GM19452 (cell line): ENCODE data around the gene KLHL29.

Experiments used
- ATAC-seq: cut with Tn5 transposase; IDR thresholded peaks from one replicate; pipeline ENCODE4 v1.9.1; 2021; ENCODE audit not compliant: unreplicated experiment

The KLHL29 gene

DNA sequence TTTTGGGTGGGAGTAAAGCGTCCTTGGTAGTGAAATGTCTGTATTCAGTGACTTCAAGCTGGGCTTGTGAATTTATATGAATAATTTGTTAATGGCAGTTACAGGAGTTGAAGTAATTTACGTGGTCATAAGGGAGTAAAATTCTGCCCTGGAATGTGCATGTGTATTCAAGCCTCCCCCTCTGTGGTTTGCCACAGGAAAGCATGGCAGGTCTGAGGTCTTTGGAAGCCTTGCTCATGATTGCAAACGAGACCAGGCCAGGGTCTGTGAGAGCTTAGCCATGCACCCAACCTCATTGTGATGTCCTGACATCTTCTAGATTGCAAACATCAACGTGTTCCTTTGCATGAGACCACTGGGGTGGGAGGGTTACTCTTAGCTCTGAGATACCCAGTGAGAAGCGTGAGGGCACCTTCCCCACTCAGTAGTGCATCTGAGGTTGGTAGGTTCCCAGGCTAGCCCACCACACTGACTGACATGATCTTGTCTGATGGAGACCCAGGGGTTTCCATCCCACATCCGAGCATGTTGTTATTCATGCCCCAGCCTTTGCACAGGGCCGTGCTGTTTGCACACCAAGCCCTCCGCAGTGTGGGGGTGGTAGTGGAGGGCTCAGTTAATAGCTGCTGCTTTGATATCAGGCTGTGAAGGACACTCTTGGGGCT is 216.5 kb downstream of the KLHL29 start:
- ATAC-seq = no peak

DNA sequence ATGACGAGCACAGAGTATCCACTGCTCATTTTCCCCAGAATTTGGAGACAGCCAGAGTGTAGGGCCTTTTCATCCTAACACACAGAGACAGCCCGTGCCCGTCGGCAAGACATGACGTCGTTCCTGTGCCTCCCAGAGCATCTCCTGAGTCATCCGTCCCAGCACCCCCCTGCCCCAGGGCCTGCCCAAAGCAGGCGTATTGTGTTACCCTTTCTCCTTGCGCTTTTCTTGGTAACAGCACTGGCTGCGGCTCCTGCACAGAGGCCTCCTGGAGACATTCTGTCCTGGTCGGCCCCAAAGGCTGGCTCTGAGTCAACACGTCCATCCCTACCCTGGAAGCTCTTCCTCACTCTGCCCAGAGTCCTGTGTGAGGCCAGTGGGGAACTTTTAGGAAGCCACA is 217.1 kb downstream of the KLHL29 start:
- ATAC-seq = no peak

DNA sequence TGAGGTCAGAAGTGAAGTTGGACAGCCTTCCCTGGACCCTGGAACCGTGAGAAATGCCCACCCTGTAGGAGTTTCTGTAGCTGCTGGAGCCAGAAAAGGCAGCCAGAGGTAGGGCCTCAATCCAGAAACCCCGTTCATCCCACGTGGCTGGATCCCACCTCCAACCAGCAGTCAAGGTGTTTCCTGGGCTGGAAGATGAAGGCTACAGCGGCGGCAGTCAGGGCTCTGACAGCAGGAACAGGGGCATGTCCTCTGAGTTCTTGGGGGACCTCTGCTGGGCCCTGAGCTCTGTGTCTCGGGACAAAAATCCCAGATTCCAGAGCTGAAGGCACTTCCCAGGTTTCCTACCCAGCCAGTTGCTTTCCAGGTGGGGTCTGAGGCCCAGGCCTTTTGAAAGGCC is 218.2 kb downstream of the KLHL29 start:
- ATAC-seq = no peak

DNA sequence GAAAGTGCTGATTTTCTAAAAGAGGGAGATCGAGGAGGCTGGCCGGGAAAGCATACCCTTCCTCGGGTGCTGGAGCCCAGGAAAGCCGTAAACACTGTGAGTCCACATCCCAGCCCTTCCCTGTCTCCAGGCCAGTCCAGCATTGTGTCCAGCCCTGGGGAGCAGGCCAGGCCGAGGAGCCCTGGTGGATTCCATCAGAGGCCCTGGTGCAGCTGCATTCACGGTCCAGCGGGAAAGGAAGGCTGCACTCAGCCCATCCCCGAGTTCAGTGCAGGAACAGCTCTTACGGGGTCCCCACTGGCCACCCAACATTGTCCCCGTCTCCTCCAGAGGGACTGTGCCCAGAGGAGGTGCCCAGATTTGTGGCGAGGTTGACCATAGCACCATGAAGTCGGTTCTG is 218.6 kb downstream of the KLHL29 start:
- ATAC-seq = no peak

DNA sequence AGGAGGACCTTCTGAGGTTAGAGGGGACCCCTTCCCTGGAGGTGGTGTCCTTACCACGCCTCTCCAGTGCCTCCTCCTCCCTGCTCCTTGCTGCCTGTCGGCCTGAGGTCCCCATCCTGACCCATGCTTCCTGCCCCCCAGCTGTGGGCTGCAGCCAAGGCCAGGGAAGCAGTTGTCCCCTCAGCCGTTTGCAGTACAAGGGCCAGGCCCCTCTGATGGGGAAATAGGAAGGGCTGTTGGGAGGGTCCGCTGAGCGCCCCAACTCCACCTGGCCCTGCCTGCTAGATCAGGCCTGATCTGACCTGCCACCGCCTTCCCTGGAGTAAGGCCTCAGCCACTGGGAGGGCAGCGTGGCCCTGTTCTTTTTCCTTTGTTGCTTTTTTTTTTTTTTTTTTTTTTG is 219.8 kb downstream of the KLHL29 start:
- no peak for ATAC-seq

DNA sequence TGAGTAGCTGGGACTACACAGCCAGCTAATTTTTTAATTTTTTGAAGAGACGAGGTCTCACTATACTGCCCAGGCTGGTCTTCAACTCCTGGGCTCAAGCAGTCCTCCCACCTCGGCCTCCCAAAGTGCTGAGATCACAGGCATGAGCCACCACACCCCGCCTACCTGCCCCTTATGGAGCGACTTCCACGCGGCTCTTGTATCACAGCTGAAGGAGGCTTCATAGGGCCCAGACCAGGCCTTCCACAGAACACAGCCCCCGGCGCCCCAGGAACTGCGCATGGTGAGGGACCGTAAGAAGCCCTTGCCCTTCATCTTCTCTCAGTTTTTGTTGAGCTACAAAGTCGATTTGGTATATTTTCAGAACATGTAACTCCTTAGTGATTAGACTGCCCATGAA is 220.3 kb downstream of the KLHL29 start:
- no peak for ATAC-seq

DNA sequence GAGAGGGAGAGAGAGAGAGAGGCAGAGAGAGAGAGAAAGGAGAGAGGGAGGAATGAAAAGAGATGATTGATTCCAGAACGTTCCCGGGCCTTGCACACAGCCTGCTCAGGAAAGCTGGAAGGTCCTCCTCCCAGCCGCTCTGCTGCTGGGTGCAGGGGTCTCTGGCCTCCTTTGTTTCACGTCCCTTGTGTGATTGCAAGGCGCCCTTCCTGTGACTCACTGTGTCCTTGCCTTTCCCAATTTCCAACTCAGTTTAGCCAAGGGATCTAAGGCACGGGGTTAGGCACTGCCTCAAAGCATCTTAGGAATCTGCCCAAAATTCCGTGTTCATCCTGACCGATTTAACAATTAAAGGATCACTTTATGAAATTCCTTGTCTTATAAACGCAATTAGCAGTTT is 221.2 kb downstream of the KLHL29 start:
- ATAC-seq = no peak

DNA sequence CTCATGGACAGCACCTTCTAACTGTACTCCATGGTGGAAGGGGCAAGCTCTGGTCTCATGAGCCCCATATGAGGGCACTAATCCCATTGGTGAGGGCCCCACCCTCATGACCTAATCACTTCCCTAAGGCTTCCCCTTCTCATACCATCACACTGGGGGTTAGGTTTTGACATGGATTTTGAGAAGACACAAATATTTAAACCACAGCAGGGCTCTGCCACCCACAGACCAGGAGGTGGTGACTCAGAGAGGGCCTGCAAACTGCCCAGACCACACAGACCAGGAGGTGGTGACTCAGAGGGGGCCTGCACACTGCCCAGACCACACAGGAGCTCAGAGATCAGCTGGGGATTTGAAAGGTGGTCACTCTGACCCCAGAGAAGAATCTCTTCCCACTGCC is 222.0 kb downstream of the KLHL29 start:
- ATAC-seq = no peak

DNA sequence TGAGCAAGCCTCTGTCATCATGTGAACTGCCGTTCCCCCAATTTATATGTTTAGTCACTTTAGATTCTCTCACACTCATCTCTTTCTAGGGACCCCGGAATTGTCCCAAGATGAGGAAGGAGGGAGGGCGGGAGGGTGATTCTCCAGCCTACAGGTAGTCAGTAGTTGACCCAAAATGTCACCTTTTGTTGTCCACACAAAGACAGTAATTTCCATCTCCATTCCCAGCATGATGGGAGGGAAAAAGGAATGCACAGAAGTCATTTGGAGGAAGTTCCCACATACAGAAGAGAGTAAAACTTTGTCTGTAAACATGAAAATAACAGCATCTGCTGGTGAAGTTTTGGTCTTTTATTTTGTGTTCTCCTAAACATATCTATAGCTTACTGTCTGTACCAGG is 222.9 kb downstream of the KLHL29 start:
- no peak for ATAC-seq

DNA sequence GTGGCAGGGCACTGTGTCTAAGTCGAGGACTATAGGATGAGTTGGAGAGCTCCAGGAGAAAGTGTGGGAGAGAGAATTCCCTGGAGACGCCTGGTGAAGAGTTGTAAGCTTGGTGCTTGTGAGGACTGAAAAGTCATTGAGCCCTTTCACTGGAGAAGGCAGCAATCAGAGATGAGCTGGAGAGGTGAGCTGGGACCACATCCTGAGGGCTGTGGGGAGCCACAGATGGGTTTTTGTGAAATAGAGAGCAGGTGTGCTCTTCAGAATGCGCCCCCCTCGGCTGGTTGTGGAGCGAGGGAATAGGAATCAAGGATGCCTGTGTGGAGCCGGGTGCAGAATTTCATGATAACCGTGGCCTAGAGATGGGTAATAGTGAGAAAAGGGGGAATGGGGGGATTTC is 224.3 kb downstream of the KLHL29 start:
- no peak for ATAC-seq

DNA sequence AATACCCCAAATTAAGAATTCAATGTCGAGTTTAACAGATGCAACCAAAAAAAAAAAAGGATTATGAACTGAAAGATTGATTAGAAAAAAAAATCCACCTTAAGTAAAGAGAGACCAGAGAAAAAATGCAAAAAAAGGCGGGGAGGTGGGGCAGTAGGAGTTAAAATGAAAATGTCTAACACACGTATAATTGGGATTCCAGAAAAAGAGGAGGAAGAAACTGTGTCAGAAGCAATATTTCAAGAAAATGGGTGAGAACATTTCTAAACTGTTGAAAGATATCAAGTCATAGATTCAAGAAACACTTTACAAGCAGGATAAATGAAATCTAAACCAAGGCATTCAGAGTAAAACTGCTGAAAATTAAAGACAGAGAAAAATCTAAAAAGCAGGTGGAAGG is 226.9 kb downstream of the KLHL29 start:
- no peak for ATAC-seq

DNA sequence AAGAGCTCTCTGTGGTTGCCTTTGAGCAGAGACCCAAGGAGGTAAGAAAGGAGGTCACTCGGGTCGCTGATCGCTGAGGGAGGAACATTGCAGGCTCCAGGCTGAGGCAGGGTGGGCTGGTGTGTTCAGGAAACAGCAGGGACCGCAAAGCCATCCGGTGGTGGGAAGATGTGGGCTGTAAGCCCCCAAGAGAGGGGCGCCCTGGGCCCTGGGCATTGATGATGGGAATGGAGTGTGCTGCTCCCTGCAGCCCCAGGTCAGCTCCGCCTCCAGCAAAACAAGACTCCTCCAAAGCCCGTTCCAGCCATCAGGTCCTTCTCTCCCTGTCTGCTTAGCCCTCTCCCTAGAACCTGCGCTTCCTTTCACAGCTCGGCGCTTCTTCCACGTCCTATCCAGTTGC is 229.7 kb downstream of the KLHL29 start:
- no peak for ATAC-seq

DNA sequence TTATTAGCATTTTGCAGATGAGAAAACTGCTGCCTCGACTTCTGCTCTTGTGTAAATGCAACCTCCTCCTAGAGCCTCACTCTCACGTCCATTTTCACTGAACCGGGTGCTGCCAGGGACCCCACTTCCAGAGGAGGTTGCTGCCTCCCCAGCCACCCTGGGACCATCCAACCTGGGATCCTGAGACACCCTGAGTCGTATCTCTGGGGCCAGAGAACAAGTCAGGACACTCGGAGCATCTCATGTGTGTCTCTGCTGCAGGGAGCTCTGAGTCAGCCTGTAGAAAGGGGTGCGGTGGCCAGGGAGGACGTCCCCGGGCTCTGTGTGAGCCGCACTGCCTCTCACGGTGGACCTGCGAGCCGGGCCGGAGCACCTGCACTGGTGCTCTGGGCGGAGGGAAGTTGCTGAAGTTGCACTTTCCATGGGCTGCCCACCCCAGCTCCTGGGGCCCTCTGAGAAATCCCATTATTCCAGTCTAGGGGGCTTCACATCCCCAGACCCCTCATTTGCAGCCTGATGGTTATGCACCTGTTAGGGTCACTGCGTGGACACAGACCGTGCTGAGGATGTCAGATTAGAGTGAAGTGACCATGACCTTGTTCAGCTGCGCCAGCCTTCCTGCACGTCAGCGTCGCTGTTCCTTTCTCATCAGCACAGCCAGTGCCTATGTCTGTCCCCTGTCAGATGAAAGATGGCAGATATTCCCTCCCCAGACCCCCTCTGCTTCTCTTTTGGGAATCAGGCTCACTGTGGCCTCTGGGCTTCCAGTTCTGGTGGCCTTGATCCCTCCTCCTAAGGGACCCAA is 230.4 kb downstream of the KLHL29 start:
- no peak for ATAC-seq

DNA sequence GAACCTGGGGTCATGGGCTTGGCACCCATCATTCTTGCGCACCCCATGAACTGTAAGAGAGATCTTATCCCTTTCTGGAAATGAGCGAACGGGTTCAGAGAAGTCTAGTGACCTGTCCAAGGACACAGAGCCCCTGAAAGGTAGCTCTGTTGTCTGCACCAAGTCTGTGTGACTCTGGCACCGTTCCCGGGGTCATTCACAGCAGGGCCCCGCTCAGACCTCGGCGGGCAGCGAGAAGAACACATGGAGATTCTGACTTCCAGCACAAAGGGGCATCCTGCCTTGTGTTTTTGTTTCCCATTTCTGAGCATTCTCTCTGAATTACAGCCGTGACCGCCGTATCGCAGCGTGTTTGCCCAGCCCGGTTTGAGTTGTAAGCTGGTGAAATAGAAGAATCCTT is 231.7 kb downstream of the KLHL29 start:
- no peak for ATAC-seq

DNA sequence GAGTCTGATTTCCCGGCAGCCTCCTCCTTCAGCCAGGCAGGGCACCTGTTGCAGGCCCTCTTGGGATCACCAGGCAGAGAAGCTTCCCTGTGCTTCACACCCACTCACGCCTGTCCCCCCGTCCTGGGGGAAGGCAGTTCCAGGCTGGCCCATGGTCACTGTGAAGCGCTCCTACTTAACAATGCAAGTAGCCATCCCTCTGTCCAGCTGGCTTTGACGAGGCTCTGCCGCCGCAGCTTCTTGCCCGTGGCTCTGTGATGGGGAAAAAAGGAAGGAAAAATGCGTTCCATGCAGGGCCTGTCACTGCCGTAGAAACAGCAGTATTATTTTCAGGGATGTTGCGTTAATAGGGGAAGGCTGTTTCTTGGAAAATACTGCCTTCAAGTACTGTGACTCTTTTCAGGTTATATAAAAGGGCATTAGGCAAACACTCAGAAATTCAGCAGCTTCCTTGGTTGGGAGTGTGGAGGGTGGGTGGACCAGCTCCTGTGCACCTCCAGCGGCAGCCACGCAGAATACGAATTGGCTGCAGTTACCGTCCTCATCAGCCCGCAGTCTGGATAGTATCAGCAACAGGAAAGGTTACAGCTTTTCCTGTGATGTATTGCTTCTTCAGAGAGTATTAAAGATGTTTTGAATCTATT is 232.3 kb downstream of the KLHL29 start:
- no peak for ATAC-seq

DNA sequence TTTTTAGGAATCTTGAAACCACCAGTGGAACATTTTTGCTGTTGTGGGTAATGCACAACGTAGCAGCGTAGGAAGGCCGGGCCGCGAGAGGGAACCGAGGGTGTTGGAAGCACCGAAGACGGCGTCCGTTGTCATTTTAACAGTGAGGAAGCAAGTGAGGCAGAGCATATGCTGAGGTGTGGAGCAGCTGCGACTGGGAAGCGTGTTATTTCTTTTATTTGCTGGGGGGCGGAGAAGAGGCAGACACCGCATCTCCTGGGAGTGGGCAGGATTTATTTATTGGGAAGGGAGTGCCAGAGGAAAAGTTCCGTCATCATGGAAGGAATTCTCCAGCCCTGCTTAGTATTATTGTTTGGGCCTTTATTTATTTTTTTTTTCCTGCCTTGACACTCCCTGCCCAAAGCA is 232.8 kb downstream of the KLHL29 start:
- no peak for ATAC-seq

DNA sequence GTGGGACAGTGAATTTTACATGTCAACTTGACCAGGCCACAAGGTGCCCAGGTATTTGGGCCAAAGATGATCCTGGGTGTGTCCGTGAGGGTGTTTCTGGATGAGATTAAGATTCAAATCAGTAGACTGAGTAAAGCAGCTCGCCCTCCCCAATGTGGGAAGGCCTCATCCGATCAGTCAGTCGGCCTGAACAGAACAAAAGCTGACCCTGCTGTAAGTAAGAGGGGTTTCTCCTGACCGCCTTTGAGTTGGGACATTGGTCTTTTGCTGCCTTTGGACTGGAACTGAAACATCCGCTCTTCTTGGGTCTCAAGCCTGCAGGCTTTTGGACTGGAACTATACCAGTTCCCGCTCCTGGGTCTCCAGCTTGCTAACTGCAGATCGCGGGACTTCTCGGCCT is 233.3 kb downstream of the KLHL29 start:
- no peak for ATAC-seq

DNA sequence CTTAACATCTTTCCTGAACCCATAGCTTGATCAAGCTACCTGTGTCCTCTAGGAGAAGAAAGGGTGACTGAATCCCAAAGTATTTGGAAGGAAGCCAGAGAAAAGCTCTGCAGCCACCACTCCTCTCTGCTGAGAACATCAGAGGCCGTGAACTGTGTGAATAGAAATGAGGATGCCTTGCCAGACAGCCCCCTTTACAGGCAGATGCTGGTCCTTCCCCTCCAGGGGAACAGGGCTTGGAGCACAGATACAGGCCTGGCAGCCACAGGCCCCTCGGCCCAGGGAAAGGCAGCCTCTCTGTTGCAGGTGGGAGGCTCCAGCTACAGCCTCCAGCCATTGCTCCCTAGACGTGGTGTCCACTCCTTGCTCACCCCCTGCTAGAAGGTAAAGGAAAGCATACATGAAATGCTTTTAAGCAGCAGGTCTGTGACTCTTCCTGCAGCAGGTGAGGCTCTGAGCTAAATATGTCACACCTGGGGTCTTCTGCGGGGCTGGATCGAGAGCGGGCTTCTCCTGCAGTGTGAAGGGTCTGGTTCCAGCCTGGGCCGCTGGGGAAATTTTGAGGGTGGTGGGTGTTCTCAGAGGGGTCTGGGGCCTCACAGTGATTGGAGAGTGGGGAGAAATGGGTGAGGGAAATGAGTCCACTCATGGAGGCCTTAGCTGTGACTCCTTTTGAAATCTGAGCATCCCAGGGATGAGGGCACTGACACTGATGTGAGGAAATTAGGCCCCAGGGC is 234.0 kb downstream of the KLHL29 start:
- ATAC-seq = no peak

DNA sequence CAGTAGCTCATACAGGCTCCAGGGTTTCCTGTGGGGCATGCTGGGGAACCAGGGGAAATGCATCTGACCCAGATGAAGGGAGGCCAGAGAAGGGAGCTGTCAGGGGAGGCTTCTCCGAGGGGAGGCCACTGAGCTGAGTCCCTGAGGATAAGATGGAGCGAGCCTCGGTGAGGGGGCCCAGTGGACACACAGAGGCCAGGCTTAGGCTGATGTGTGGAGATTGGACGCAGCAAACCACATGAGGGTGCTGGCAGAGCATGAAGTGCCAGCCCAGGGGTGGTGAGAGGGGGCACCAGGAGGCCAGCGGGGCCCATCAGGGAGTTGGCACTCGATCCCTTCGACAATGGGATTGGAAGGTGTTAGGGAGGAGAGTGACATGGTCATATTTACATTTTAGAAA is 235.0 kb downstream of the KLHL29 start:
- no peak for ATAC-seq

DNA sequence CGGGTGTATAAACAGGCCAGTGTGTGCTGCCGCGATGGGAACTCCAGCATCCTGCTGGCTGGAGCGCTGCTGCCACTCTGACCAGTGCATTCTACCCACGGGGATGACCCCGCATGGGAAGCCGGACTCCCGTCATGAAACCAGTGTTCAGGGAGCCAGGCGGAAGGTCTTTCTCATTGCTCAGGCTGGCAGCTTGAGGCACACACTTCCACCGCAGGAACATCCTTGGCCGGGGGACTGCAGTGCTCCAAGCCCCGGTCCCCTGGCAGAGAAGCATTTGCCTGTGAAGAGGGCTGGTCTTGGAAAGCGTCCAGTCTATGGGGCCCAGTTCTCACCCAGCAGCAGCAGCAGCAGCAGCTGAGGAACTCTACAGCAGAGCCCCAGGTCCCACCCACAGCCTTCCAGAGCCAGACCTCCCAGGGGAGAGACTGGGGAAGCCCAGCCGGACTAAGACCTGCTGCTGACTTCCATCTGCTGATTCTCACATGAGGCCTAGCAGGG is 235.9 kb downstream of the KLHL29 start:
- no peak for ATAC-seq

DNA sequence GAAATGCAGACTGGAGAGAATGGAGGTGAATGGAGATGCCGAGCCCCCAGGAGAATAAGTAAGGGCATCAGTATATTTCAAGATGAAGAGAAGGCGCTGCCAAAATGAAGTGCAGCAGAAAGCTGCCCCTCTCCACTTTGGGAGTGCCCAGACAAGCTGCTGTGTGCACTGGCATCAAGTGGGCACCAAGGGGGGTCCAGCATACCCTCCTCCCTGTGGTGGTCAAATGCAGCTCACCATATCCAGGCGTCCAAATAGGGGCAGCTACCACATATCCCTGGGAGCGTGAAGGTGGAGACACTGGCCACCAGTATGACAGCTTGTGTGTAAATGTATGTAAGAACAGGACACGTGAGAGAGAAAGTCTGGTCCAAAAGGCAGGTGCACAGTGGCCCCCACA is 236.6 kb downstream of the KLHL29 start:
- no peak for ATAC-seq
